HTR-8/SVneo (cell line): ENCODE results near the gene CLEC18C.
"Not testable (repeated sequence)": the region's sequence is repeated elsewhere in the genome, so short reads cannot be mapped to it uniquely, and the experiment has no call there.

Experiments used
- DNase-seq: peaks from one replicate; pipeline ENCODE4 v3.0.0; 2011; ENCODE audit warnings: low spot score, mixed read lengths; ENCODE audit not compliant: insufficient read length
- FAIRE-seq: peaks from 2 replicates; lab custom pipeline; 2011; peaks lifted over from hg19 to GRCh38; lab: Jason Lieb, UNC

CLEC18C gene

DNA sequence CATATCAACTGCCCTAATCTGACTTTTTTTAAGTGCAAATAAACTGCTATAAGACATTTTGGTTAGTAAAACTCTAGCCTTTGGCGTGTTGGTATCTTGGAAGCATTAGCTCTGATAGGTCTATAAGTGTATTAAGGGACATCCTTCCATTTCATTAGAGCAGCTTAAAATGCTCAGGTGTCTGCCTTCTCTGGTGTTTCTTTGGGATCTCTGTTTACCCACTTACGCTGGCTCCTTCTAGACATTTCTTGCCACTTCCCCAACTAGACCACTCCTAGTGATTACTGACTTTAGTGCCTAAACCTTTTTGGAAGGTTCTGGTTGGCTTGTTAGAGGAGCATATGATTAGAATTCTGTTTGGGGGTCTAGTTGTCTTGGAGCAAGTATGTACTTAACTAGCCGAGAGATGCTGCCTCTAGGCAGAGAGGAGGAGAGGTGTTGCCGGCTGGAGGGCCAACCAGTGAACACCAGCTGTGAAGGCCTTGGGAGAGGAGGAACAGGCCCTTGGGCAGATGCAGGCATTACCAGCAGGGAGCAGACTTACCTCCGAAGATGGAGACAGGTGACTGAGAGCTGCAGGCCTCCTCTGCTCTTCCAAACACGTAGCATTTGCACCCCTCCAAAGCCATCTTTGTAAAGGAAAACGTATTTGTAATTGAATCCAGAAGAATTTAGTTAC, 15.2 kb upstream of the CLEC18C start:
- peak; percentile 41 for DNase-seq

DNA sequence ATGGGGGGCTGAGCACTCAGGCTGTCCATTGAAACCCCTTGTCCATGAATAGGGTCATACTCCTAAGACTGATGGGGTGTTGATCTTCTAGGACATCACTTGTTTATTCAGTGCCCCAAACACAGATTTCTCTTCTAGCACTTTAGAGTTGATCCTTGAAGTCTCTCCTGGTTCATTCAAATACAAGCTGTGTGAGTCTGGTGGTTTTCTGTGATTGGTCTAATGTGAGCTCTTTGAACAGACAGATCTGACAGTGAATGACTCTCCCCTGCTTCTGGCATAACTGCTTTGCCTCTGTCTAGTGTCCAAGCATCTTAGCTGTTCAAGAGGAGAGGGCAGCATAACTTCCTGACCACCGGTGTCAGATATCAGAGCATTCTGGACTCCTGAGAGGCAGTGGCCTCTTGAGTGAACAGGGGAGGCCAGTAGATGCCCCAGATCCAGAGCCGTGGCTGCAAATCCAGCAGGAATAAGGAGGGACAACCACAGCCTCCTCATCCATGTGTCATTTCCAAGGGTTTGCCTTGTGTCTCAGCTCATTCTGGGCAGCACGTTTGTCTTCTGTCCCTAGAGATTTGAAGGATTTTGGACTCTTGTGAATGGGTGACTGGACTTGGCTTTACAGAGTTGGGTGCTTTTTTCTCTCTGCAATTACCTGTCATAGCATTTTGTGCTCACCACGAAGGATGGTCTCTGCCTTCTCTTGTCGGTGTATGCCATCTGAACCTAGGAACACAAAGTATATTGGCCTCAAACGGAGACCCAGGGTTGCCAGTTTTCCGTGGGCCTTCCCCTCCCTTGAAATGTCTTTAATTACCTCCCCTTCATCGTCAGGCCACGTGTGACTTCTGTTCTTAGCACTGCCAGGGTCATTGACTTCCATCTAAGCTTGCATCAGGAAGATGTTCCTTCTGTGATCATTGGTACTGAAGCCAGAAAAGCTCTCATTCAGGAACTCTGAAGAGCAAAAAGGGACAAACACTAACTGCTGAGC, 13.9 kb upstream of the CLEC18C start:
- DNase-seq (peak; percentile 59), FAIRE-seq (peak; percentile 92)

More for the DNA sequence above, 15.2 kb upstream of the CLEC18C start:
- FAIRE-seq, result peak; percentile 70

DNA sequence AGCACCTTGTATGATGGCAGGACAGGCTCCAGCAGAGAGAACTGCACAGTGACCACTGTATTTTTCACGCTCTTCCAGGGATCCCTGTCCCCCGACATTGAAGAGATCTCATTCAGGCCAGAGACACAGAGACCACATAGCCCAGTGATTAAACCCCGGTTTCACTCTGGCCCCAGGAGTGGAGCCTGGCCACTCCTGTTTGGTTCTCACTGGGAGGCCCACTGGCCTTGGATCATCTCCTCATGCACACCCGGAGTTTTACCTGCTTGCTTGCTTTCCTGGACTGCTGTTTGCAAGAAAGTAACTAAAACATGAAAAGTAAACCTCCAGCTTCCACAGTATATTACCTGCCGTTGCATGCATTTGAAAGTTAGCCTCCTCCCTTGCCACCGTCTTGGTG, 13.2 kb upstream of the CLEC18C start:
- FAIRE-seq (peak; percentile 16), DNase-seq (peak; percentile 18)

DNA sequence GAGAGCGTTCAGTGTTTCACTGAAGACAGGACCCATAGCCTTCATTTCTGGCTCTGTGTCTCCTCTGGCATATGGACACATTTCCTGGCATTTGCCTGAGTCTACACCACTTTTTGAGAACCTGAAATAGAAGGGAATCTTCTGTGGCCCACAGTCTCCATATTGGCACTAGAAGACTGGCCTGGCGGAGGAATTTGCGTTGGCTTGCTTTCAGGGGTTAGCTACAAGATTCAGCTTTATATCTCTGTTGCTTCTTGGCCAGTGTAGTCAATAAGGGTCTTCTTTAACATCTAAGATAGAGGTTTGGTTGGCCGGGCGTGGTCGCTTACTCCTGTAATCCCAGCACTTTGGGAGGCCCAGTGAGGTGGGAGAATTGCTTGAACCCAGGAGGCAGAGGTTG, 12.8 kb upstream of the CLEC18C start:
- DNase-seq (no peak), FAIRE-seq (no peak)

DNA sequence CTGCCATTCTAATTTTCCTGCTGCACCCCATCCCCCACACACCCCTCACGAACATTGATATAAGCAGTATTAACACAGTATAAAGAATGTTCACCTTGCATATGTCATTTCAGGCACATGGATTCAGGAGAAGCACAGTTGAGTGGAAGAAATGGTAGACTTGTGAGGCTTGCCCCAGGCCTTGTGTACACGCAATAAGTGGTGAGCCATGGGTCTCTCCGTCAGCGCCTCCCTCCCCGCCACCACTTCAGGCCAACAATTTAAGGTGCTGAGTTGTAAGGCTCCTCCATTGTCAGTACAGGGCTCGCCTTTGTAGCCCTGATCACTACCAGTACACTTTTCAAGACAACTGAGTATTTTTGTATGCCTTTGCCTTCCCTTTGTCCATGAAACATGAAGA, 12.2 kb upstream of the CLEC18C start:
- FAIRE-seq, result peak; percentile 69
- no peak for DNase-seq

DNA sequence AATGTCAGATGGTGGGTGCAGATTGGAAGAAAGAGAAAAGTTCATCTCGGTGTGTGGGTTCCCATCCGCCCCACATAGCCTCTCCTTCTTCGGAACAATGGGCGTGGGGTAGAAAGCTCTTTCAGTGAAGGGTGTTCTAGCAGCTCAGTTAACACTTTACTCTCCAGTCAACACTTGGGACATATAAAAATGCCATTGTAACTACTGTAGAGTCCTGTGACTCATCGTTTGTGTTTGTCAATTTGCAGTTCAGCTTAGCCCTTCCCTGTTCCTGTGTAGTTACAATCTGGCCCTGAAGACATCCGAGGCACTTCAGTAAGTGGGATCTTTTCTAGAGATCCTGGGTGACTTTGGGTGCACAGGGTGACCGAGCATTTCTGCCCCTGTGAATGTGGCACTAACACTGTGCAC, 11.5 kb upstream of the CLEC18C start:
- FAIRE-seq (peak; percentile 95), DNase-seq (peak; percentile 71)

DNA sequence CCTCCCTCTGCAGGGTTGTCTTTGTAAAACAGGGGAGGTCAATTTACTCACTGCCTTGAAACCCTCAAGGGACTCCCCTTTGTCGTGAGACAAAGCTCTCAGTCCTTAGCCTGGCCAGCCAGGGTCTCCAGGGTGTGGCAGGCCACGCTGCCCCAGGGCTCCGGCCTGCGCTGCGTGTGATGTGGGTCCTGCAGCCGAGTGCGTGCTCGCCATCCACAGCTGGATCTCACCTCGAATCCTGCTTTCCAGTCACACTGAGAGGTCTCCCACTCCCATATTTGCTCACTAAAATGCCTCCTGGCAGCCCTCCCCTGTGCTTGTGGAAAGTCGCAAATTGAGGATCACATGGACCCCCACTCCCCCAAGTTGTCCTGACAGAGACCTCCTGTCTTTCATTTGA, 10.0 kb upstream of the CLEC18C start:
- DNase-seq (no peak), FAIRE-seq (no peak)

DNA sequence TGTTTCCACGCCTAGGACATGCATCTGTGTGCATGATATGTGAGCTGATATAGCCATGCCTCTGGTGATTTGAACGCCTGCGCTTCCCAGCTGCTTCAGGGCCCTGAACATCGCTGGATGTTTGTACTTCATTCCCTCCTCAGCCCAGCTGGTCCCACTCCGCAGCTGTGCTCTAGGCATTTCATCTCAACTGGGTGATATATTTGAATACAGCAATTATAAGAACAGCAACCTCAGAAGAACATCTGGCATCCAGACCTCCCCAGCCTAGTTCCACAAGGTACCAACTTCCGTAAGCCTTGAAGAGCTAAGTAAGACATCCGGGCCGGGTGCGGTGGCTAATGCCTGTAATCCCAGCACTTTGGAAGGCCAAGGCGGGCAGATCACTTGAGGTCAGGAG, 6.9 kb upstream of the CLEC18C start:
- not testable (repeated sequence) for FAIRE-seq, DNase-seq

DNA sequence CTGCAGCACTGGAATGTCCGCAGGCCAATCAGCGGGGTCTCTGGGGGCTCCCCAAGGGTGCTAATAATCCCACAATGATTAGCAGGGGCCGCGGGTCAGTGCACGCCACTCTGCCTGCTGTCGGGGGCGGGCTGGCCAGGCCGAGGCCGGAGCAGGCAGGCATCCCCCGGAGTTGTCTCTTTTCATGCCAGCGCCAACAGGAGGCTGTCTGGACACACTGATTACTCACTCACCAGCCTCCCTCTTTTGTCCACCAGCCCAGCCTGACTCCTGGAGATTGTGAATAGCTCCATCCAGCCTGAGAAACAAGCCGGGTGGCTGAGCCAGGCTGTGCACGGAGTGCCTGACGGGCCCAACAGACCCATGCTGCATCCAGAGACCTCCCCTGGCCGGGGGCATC, 329 bp downstream of the CLEC18C start:
- not testable (repeated sequence) for FAIRE-seq, DNase-seq

DNA sequence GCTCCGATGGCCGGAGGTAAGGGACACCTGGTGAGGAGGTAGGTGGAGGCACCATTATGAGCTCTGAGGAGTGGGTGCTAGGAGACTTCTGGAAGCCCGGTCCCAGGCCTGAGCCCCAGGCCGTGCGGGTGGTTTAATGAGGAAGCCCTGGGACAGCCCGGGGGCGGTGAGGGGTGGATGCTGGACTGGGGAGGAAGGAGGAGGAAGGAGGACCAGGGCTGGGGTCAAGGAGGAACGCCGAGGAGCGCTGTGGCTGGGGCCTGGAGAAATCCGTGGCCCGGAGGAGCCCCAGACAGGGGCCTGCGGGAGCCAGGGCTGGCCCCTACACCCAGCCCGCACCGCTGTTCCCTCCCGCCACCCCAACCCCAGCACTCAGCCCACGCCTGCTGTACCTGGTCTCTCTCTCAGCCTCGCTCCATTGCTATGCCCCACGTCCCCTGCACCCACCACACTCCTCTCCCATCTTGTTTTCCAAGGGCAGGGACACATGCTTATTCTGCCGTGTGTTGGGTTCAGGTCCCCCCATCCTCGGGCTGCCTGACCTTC, 873 bp downstream of the CLEC18C start:
- not testable (repeated sequence) for FAIRE-seq, DNase-seq

DNA sequence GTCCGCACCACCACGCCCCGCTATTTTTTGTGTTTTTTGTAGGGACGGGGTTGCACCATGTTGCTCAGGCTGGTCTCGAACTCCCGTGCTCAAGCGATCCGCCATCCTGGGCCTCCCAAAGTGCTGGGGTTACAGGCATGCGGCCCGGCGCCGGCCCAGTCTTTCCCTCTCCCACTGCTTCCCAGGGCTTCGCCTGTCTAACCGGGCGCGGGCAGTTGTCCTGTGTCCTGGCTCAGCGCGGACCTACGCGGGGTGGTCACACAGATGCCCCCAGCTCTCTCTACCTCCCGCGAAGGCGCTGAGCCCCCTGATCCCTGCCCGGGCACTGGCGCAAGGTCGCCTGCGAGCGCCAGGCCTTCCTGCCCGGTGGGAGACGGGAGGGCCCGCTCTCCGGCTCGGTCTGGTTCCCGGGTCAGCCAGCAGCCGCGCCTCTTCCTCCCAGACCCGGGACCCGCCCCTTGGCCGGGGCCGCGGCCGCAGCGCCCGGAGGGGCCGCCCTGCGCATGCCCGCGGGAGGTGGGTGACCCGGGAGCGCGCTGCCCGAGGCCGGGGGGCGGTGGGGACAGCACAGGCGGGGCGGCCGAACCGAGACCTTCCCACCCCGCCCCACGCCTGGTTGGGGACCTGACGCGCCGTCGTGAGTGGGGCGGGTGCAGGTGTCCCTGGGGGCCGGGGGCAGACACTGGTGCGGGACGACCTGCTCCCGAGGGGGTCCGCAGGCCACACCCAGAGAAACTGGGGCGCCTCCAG, 14.4 kb downstream of the CLEC18C start:
- not testable (repeated sequence) for DNase-seq, FAIRE-seq

DNA sequence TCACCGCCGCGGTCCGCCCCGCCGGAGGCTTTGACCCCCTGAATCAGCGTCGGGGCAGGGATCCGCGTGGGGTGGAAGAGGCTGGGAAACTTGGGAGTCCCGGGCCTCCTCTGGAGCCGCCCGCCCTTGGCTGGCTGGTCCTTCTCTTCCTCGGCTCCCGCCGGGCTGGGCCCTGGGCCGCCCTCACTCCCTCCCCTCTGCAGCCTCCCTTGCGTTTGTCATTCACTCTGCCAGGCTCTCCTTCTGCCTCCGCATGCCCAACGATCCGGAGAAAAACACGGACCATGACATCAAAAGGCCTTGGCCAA, 15.0 kb downstream of the CLEC18C start:
- DNase-seq, FAIRE-seq: not testable (repeated sequence)

DNA sequence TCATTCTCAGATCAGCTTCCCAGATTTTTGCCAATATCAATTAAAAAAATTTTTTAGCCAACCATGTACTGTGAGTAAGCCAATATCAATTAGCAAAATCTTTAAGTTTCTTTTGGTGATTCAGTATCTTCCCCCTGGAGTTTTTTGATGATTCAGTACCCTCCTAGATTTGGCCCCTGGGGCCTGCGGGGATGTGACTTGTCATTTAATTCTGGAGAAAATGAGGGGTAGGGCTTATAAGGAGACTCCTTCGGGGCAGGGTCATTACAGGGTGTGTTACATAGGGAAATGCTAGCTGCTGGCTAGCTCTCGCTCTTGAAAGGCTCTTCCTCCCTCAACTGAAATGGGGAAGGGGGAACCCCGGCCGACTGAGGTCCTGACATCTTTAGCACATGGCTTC, 17.0 kb downstream of the CLEC18C start:
- FAIRE-seq, DNase-seq: not testable (repeated sequence)

DNA sequence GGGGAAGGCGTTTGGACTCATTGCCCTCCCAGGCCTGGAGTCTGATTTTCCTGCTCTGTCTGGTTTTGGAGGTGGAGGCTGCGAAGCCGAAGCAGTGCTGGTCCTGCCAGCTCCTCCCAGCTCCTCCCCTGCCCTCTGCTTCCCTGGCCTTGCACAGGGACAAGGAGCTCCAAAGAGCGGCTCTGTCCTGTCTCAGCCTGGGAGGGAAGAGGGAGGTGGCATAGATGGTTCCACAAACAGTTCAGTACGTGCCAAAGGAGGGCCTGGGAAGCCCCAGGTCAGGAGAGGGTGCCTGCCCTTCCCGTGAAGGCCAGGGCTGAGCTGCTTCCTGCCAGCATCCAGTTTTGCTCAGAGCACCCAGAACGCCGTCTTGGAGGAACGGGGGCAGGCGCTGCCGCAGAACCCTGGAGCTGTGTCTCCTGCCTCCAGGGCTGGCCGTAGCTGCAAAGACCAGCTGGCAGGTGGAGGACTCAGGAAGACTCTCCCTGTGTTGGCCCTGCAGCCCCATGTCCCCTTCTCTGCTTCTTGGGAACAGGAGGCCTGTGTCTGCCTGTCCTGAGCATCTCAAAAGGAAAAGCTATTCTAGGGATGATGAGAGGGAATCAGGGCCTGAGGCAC, 23.2 kb downstream of the CLEC18C start:
- not testable (repeated sequence) for DNase-seq
- peak; percentile 74 for FAIRE-seq

DNA sequence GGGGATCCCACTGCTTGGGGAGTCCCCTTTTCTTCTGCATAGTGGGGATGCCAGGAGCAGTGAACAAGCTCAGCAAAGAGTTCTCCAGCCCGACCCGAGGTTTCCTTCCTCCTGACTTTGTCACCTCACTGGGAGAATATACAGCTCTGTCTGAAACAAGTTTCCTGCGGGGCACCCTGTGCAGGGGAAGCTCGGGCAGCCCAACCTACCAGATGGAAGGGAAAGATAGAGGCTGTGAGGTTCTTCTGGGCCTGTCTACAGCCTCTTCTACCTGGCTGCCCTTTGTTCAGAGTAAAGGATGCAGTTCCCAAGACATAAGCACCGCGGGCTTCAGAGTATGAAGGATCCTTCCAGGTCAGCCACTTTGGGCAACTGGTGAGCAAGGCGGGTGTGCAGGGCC, 24.0 kb downstream of the CLEC18C start:
- FAIRE-seq, DNase-seq: not testable (repeated sequence)

DNA sequence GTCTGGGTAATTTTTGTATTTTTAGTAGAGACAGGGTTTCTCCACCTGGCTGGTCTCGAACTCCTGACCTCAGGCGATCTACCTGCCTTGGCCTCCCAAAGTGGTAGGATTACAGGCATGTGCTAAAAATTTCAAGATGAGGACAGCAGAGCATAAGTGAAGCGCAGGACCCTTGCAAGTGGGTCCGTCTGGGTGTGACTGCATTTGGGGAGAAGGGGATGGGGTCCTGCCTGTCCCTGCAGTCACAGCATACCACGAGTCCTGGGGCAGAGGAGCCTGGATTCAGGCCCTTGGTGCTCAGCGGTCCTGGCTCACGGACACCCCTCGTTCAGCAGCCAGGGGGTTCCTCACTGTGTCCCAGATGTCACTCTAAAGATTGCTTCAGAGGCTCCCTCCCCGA, 24.6 kb downstream of the CLEC18C start:
- DNase-seq, FAIRE-seq: not testable (repeated sequence)

DNA sequence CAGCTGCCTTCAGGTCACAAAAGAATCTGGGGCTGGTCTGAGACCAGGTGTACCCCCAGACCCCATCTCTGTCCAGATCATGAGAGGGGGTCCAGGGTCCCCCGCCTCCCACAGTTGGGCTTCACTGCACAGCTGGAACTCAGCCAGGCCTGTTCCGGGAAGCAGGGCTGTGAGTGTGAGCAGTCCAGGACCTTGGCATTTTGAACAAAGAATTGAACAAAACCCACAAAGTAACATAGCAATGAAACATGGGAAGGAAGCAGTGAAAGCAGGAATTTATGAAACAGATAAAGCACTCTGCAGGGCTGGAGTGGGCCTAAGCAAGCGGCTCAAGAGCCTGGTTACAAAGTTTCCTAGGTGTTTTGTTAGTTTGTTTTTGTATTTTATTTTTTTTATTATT, 25.1 kb downstream of the CLEC18C start:
- not testable (repeated sequence) for FAIRE-seq, DNase-seq

DNA sequence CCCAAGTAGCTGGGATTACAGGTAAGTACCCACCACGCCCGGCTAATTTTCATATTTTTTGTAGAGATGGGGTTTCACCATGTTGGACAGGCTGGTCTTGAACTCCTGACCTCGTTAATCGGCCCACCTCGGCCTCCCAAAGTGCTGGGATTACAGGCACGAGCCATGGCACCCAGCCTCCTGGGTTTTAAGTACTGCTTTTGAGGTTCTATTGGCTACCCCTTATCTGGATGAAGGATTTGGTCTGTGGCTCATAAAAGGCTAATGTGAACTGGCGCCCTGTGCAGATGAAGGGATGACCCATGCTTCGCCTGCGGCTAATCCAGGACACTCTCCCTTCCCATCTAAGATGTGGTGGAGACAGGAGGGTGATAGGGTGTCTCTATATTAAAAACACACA, 25.6 kb downstream of the CLEC18C start:
- not testable (repeated sequence) for DNase-seq, FAIRE-seq

DNA sequence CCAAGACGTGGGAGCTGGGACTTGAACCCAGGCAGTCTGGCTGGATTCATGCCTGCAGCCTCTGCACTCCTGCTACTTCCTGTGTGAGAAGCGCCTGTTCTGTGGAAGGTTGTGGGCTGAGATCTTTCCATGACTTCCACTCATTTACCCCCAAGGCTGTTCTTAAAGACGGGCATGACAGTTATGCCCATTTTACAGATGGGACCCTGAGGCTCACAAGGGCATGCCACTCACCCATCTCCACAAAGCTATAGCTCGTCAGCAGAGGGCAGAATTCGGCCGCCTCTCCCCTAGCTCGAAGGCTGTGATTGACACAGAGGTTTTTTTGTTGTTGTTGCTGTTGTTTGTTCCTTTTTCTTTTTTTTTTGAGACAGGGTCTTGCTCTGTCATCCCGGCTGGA, 26.5 kb downstream of the CLEC18C start:
- FAIRE-seq, DNase-seq: not testable (repeated sequence)

DNA sequence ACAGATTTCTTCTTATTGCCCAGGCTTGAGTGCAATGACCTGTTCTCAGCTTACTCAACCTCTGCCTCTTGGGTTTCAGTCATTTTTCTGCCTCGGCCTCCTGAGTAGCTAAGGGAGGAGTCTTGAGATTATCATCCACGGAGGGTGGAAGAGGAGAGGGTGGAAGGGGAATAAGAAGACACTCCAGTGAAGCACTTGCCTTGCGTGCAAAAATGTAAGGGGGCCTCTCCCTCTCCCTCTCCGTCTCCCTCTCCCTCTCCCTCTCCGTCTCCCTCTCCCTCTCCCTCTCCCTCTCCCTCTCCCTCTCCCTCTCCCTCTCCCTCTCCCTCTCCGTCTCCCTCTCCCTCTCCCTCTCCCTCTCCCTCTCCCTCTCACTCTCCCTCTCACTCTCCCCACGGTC, 29.9 kb downstream of the CLEC18C start:
- not testable (repeated sequence) for FAIRE-seq, DNase-seq
